ENCODE results near the gene CCDC60. TPM values are rescaled to one million over a fixed set of nuclear protein-coding genes. Genes with fewer than 3 reads are reported as not detected.

The CCDC60 gene
- total and polyA plus RNA-seq, 8 donors, result 4.1 TPM; not detected in 7

DNA sequence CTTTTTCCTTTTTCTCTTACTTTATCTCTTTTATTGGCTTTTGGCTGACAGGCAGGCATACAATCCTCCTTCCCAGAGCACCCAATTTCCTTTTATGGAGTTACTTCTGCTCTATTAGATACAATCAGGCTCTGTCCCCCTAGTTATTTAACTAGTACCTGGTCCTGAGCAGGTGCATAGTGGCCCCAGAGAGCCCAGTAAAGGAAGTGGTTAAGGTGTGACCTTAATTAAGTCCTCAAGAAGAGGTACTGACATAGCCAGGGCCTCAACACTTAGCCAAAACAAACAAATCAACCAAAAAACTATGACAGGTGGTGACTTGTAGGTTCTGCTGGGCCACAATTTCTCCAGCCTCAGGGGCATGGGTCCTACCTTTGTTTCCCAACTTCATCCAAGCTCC is 82.9 kb downstream of the CCDC60 start:
- H3K4me1 ChIP-seq, result peaks cover 4 to 12% (median 5%) of the 10 kb centered on the region in 4 donors
- peaks cover 0 to 10% (median 0%) of the 10 kb centered on the region in 3 donors for H3K27me3 ChIP-seq
- no peak for DNase-seq
- TF ChIP-seq POLR2AphosphoS5 (IDR thresholded peaks at IDR 0.05) (no peak), EP300 (IDR thresholded peaks at IDR 0.05) (no peak), CTCF (IDR thresholded peaks at IDR 0.05) (no peak), POLR2A (IDR thresholded peaks at IDR 0.05) (no peak)
- H3K36me3 ChIP-seq, result no peaks in the 10 kb centered on the region
- no peak overlapping the region for H3K27ac ChIP-seq
- H3K4me3 ChIP-seq, result no peak overlapping the region
- intact Hi-C loops (cut with DNase I; ENCODE audit: low total_unique reads), result no loop called here
- no peaks in the 10 kb centered on the region for H3K9me3 ChIP-seq

DNA sequence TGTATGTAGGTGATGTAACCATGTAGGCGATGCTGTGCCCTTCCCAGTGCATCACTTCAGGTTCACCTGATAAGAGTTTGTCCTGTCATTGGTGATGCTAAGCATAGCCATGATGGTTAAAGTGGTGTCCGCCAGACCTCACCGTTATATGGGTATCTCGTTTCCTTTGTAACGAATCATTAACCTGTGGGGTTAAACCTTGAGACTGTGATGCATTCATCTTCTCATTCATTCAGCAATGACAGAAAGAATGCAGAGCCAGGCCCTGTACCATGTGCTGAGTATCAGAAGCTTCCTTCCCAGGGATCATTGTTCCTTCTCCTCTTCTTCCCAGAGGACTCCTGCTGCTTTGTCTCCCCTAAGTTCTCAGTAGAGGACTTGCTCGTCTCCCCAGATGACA is 84.9 kb downstream of the CCDC60 start:
- Histone ChIP-seq H3K27me3 (no peaks in the 10 kb centered on the region), H3K4me1 (no peaks in the 10 kb centered on the region), H3K36me3 (no peaks in the 10 kb centered on the region), H3K27ac (no peak overlapping the region), H3K9me3 (no peaks in the 10 kb centered on the region), H3K4me3 (no peak overlapping the region)
- intact Hi-C loops (cut with DNase I; ENCODE audit: low total_unique reads), result no loop called here
- DNase-seq, result no peak
- 63 to 78% (median 65%) methylated on average over 6 of the region's 6 CpGs for WGBS, 5 donors
- TF ChIP-seq EP300 (IDR thresholded peaks at IDR 0.05), result no peak
- no peak for TF ChIP-seq POLR2AphosphoS5 (IDR thresholded peaks at IDR 0.05)
- no peak for TF ChIP-seq POLR2A (IDR thresholded peaks at IDR 0.05)
- no peak for TF ChIP-seq CTCF (IDR thresholded peaks at IDR 0.05)

- no peaks in the 10 kb centered on the region for H3K36me3 ChIP-seq
- 14 to 32% (median 29%) methylated on average over 2 of the region's 2 CpGs for WGBS, 5 donors
- no peaks in the 10 kb centered on the region for H3K9me3 ChIP-seq
- no peak overlapping the region for H3K27ac ChIP-seq
- H3K4me3 ChIP-seq, result no peak overlapping the region
- H3K4me1 ChIP-seq, result no peaks in the 10 kb centered on the region
- no peak for DNase-seq
- H3K27me3 ChIP-seq, result no peaks in the 10 kb centered on the region
- intact Hi-C loops (cut with DNase I; ENCODE audit: low total_unique reads), result no loop called here
- TF ChIP-seq POLR2A (IDR thresholded peaks at IDR 0.05) (no peak), POLR2AphosphoS5 (IDR thresholded peaks at IDR 0.05) (no peak), CTCF (IDR thresholded peaks at IDR 0.05) (no peak), EP300 (IDR thresholded peaks at IDR 0.05) (no peak)
These were observed 88.8 kb downstream of the CCDC60 start for GRCh38 chr12:119423285-119423684.

DNA sequence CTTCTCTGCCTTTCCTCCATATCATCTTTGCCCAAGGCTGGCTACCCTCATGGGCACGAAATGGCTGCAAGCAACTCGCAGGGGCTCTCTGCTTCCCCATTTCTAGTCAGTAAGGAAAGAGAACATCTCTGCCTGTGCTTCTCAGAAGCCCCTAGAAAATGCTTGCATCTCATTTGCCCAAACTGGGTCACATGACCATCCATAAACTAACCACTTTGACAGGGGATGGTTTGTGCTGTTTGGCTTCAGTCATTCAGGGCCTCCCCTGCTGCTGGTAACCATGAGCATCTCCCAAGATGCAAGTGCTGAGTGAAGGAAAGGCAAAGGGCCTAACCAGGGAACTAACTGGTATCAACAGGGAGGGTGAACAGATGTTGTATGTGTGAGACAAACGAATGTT is 91.1 kb downstream of the CCDC60 start:
- no peak overlapping the region for H3K27ac ChIP-seq
- DNase-seq, result no peak
- H3K4me3 ChIP-seq, result no peak overlapping the region
- H3K4me1 ChIP-seq, result no peaks in the 10 kb centered on the region
- no peaks in the 10 kb centered on the region for H3K27me3 ChIP-seq
- 52 to 76% (median 60%) methylated on average over 3 of the region's 3 CpGs for WGBS, 5 donors
- no peaks in the 10 kb centered on the region for H3K36me3 ChIP-seq
- TF ChIP-seq EP300 (IDR thresholded peaks at IDR 0.05) (no peak), POLR2AphosphoS5 (IDR thresholded peaks at IDR 0.05) (no peak), CTCF (IDR thresholded peaks at IDR 0.05) (no peak), POLR2A (IDR thresholded peaks at IDR 0.05) (no peak)
- peaks cover 0 to 5% (median under 1%) of the 10 kb centered on the region in 4 donors for H3K9me3 ChIP-seq
- intact Hi-C loops (cut with DNase I; ENCODE audit: low total_unique reads), result no loop called here

Measured in stomach (tissue), 9 donors.